ENCODE measurements around the gene PRKCA.

The PRKCA gene

GRCh38 chr17:66275651-66276050 lies 26.8 kb upstream of the PRKCA start:
- no peak for TF ChIP-seq CTCF (conservative IDR thresholded peaks at IDR 0.05; ENCODE audit: low read depth)
- H3K27ac ChIP-seq: peak overlapping the region; percentile 66
- peak; percentile 80 for DNase-seq (ENCODE audit: low spot score)
- POLR2A ChIA-PET (ENCODE audit: low non-redundant PET): no interaction called here
- CTCF ChIA-PET: interaction anchor here (1.1 kb wide), 1 partner anchor 291 kb away, joined by 4 read pairs; no protein-coding TSS in a partner anchor

GRCh38 chr17:66276328-66276937 lies 26.0 kb upstream of the PRKCA start:
- DNase-seq (ENCODE audit: low spot score): no peak
- ChIA-PET POLR2A (ENCODE audit: low non-redundant PET) (no interaction called here), CTCF (interaction anchor here (0.6 to 1.1 kb wide), 2 partner anchors 291 to 790 kb away, joined by 3 to 4 read pairs; no protein-coding TSS in a partner anchor)
- no peak for TF ChIP-seq CTCF (conservative IDR thresholded peaks at IDR 0.05; ENCODE audit: low read depth)
- peak overlapping the region; percentile 66 for H3K27ac ChIP-seq

GRCh38 chr17:66277191-66277590 lies 25.2 kb upstream of the PRKCA start:
- TF ChIP-seq CTCF (conservative IDR thresholded peaks at IDR 0.05; ENCODE audit: low read depth): no peak
- ChIA-PET POLR2A (ENCODE audit: low non-redundant PET) (no interaction called here), CTCF (interaction anchor here (0.5 kb wide), 1 partner anchor 11 kb away, joined by 8 read pairs; no protein-coding TSS in a partner anchor)
- H3K27ac ChIP-seq: no peak overlapping the region
- DNase-seq (ENCODE audit: low spot score): no peak

- ChIA-PET CTCF (no interaction called here), POLR2A (ENCODE audit: low non-redundant PET) (no interaction called here)
- DNase-seq (ENCODE audit: low spot score): no peak
- TF ChIP-seq CTCF (conservative IDR thresholded peaks at IDR 0.05; ENCODE audit: low read depth): no peak
- no peak overlapping the region for H3K27ac ChIP-seq
These were observed 20.6 kb upstream of the PRKCA start for GRCh38 chr17:66281661-66282369.

GRCh38 chr17:66283296-66283934 lies 19.0 kb upstream of the PRKCA start:
- H3K27ac ChIP-seq: no peak overlapping the region
- ChIA-PET POLR2A (ENCODE audit: low non-redundant PET) (no interaction called here), CTCF (interaction anchor here (0.5 to 0.6 kb wide), 3 partner anchors 727 to 1709 kb away, joined by 3 to 4 read pairs (median 3); no protein-coding TSS in a partner anchor)
- no peak for TF ChIP-seq CTCF (conservative IDR thresholded peaks at IDR 0.05; ENCODE audit: low read depth)
- no peak for DNase-seq (ENCODE audit: low spot score)

- H3K27ac ChIP-seq: no peak overlapping the region
- DNase-seq (ENCODE audit: low spot score): no peak
- no peak for TF ChIP-seq CTCF (conservative IDR thresholded peaks at IDR 0.05; ENCODE audit: low read depth)
- POLR2A ChIA-PET (ENCODE audit: low non-redundant PET): no interaction called here
- CTCF ChIA-PET: interaction anchor here (0.5 to 0.6 kb wide), 3 partner anchors 726 to 1709 kb away, joined by 3 to 4 read pairs (median 3); no protein-coding TSS in a partner anchor
These were observed 18.4 kb upstream of the PRKCA start for GRCh38 chr17:66283971-66284370.
